Measurements from ENCODE around the gene ZSWIM3. TPM values are rescaled to one million over a fixed set of nuclear protein-coding genes. Genes with fewer than 3 reads are reported as not detected.

ZSWIM3 gene
- total and polyA plus RNA-seq, 2 of the 8 experiments (the other 6 are each of a cell fraction or from before 2014, with no cell fraction given), result 5.5 to 6.9 TPM

GRCh38 chr20:45857114-45857881 lies at the start of gene ZSWIM3, which contains the start of gene ACOT8 (continued):
- TF ChIP-seq CHD7 (IDR thresholded peaks at IDR 0.05; ENCODE audit: insufficient replicate concordance, low read length) (no peak), PHF8 (conservative IDR thresholded peaks at IDR 0.05; ENCODE audit: low read depth, low read length) (peak; percentile 54; the same call in 1 of the 2 replicates), CTBP2 (IDR thresholded peaks at IDR 0.05; ENCODE audit: borderline replicate concordance, insufficient read depth, insufficient read length, low read length) (no peak), CBX5 (IDR thresholded peaks at IDR 0.05; ENCODE audit: low read depth, low read length) (no peak), POLR2A (IDR thresholded peaks at IDR 0.05; ENCODE audit: control extremely low read depth in 1 of 2, low read depth in 2 of 2, low read length in 2 of 2) (peak in 1 of 2 experiments; percentile 47; a peak in 1 of 3 replicates), TCF12 (IDR thresholded peaks at IDR 0.05; ENCODE audit: low read depth, low read length) (no peak), SIRT6 (IDR thresholded peaks at IDR 0.05; ENCODE audit: low read length) (no peak), YY1 (IDR thresholded peaks at IDR 0.05; ENCODE audit: low read depth, low read length) (no peak), SRF (IDR thresholded peaks at IDR 0.05; ENCODE audit: low read depth, low read length) (no peak), TEAD4 (IDR thresholded peaks at IDR 0.05; ENCODE audit: low read depth, low read length) (no peak), FOSL1 (IDR thresholded peaks at IDR 0.05; ENCODE audit: insufficient read depth, low read depth, low read length) (no peak)
